Stimulated activated CD8-positive, alpha-beta memory T cell treated with anti-CD3 and anti-CD28 coated beads, Interleukin-4, amount 100 ng/mL, for 24 hours (primary cell): ENCODE data around the gene STX1B.
A peak's percentile ranks its signal among the peaks of the same experiment; 100 is the strongest.
"Not testable (repeated sequence)": the region's sequence is repeated elsewhere in the genome, so short reads cannot be mapped to it uniquely, and the experiment has no call there.

Experiments
- DNase-seq: peaks from one replicate; pipeline ENCODE4 v3.0.0-alpha.2; 2020; ENCODE audit warnings: low read depth

Gene STX1B

DNA sequence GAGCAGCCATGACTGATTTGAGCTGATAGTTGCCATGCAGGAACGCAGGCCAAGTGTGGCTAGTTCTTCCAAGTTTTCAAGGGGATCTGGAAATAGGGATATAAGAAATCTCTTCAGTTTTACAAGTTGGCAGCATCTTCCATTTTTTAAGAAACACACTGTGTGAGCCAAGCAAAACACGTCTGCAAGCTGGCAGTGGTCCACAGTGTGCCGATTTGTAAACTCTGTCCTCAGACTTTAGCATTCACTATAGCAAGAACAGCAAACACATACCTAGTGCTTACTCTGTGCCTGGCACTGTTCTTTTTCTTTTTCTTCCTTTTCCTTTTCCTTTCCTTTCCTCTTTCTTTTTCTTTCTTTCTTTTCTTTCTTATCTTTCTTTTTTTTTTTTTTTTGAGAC, 58.7 kb downstream of the STX1B start:
- no peak for DNase-seq

DNA sequence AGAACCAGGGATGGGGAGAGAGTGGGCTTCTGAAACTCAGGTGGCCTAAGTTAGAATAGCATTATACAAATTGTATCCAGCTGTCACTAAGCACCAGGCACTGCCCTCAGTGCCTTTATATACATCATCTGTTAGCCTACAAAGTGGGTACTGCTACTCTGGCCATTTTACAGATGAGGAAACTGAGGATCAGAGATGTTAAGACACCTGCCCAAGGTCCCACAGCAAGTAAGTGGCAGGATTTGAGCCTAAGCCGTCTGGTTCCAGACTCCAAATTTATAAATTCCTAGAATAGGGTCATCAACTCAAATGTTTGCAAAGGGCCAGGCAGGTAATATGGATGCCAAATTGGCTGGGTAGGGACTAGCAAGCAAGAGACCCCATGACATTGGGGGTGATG, 59.2 kb downstream of the STX1B start:
- DNase-seq, result no peak

DNA sequence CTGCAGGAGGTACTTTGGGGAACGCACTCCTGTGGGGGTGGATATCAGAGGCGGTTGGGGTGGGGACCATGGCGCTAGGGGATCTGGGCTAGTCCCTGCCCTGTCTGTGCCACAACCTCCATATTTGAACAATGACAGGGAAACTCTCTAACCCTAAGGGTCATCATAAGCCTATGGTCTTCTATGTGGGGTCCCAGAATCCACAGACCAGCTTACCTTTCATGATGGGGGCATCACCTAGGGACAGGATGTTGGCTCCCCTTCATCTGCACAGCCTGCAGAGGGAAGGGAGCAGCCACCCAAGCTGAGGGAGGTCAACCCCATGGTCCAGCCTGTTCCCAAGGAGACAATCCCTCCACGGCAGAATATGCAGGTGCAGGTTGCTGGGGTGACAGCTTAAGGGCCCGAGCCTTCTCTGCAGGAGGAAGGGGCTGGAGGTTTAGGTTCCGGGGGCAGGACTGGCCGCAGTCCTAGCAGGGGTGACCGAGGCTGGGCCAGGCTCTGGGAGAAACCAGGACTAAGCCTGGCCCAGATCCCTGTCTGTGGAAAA, 59.8 kb downstream of the STX1B start:
- DNase-seq, result no peak

DNA sequence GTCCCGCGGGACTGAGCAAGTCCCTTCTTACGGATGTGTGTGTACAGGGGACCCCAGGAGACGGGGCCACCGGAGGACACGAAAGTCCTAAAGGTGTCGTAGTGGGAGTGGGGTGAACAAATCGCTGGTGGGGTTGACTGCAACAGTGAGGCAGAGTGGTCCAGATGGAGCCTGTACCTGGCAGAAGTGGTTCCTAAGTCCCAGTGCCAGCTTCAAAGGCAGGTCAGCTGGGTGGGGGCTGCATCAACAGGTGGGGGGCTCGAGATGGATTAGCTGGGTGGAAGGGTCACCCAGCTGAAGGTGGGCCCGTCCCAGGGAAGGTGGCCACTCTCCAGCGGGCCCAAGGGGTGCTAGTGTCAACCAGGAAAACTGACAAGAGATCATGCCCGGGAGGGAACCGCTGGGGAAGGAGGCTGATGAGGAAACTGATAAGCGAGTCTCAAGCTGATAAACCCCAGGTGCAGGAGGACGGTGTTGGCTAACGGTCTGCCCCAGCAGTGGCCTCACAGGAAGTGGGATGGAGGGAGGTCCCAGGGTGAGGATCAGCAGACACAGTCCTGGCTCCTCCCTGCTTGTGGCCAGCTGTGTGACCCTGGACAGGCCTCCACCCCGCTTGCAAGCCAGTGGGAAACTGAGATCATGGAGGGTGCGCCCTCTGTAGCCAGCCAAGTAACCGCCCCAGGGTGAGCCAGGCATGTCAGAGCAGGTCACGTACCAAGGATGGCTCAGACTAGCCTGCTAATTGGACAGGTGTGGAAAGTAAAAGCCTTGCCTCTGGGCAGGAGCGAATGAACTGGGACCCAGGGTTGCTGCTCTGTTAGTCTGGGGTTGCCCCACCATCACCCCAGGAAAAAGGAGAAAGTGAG, 60.6 kb downstream of the STX1B start:
- no peak for DNase-seq

DNA sequence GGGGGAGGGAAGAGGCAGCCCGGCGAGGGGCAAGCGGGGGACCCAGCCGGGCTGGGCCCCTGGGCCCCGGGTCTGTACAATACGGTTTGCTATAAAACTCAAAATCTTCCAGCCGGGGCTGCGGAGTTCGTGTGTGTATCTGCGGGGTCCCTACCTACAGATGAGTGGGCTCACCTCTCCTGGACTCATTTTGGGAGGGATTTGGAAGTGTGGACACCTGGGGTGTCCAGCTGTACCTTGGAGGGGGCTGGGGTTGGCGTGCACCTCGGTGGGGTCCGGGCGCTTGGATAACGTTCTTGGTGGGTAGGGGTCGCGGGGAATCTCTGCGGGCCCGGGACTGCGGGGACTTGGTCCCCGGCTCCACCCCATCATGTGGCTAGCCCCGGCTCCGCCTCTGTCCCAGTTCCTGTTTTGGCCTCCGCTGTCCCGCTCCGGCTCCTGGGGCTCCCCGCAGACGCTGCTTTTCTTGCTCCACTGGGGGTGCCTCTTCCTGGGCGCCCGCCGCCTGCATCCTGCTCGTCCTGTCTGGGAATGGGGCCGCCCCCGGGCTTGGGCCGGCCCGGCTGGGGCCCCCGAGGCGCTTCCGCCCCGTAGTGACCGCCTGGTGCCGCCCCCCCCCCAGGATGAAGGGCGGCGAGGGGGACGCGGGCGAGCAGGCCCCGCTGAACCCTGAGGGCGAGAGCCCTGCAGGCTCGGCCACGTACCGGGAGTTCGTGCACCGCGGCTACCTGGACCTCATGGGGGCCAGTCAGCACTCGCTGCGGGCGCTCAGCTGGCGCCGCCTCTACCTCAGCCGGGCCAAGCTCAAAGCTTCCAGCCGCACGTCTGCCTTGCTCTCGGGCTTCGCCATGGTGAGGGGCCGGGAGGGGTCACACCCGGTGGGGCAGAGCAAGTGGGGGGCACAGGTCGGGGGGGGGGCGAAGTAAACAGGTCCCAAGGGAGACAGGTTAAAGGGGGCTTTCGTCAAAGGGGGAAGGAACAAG, 61.5 kb downstream of the STX1B start, which contains the start of gene ORAI3:
Gene ORAI3 (plus strand): TSS at position 402 of the 983 bp plus-strand sequence. CDS start 222 bp downstream, at position 624.
- DNase-seq, result no peak

DNA sequence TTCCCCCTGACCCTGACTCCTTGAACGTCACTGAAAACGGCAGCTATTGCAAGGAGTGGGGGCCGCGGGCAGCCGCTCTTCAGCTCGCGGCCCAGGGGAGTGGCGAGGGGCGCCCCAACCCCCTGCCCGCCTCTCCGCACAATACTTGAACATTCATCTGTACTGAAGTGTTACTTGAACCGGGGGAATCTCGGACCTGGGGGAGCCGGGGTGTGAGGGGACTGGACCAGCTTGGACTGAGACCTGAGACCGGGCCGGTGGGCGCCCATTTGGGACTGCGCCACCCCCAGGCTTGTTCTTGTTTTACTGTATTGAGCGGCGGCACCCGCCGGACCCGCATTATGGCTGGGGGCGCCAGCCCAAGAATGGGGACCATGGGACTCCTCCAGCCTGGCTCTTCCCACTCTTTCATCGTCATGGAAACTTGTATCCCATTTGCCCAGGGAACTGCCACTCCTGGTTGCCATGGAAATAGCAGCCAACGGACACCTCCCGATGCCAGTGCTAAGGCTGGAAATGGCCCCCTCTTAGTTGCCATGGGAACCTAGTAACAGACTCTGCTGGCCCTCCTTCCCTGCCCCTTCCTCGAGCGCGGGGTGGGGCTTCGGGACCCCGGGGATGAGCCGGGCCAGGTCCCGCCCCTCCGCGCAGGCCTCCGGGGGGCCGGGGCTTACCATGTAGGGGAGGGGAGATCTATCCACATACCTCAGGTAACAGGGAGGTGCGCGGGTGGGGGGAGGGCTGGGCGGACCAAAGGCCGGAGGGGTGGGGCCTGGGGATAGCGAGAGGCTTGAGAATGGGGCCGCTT, 62.4 kb downstream of the STX1B start:
- no peak for DNase-seq

DNA sequence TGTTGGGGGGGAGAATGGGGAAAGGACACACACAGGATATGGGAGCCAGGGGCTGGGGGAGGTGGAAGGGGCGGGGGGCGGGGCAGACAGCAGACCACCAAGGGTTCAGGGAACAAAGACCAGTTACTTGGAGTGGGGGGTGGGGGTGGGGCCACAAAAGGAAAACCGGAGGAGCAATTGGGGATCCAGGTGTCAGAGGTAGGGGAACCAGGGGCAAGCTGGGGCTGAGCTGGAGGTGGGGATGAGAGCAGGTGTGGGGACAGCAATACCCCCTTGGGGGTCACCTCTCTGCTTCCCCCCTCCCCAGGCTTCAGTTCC, 62.9 kb downstream of the STX1B start:
- no peak for DNase-seq

DNA sequence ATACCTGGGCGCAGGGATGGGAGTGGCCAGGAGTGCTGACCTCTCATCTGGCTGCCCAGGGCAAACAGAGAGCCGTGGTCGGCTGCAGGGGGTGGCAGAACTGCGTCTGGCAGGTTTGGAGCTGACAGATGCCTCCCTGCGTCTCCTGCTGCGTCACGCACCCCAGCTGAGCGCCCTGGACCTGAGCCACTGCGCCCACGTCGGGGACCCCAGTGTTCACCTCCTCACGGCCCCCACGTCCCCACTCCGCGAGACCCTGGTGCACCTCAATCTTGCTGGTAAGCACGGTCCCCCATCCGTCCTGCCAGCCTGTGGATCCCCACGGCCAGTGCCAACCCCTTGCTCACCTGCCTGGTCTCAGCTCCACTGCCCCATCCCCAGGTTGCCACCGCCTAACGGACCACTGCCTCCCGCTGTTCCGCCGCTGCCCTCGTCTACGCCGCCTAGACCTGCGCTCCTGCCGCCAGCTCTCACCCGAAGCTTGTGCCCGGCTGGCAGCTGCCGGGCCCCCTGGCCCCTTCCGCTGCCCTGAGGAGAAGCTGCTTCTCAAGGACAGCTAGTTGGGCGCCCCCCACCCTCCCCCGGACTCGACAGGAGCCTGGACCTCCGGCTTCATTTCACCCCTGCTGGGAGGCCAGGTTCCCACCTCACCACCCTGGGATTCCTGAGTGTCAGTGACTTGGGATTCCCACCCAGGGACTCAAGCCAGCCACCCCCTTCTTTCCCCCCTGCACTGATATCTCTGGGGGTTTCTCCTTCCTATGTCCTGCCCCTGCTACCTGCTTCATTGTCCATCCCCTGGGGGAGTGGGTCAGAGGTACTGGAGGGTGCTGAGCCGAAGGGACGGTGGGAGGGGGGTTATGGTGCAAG, 63.5 kb downstream of the STX1B start:
- DNase-seq, result no peak

DNA sequence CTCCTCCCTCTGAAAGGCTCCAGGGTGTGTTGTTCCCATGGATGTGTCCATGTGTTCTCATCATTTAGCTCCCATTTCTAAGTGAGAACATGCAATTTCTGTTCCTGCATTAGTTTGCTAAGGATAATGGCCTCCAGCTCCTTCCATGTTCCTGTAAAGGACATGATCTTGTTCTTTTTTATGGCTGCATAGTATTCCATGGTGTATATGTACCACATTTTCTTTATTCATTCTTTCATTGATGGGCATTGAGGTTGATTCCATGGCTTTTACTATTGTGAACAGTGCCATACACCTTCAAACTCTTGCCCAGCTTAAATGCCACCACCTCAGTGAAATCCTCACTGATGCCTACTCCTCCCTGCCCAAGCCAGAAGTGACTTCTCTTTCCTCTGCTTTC, 66.1 kb downstream of the STX1B start:
- DNase-seq, result no peak

DNA sequence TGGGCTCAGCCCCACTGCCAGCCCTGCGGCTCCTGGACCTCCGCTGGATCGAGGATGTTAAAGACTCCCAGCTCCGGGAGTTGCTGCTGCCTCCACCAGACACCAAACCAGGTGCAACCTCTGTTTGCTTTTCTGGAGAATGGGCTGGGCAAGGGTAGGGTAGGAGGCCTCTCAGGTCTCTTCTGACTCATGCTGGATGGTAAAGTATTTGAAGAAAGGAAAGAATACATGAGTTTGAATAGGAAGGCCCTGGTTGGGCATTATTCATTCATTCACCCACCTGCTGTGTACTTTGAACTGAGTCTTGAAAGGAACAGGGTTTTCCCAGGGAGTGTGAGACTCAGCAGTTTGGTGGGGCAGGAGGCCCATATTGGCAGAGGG, 68.0 kb downstream of the STX1B start:
- DNase-seq, result no peak

DNA sequence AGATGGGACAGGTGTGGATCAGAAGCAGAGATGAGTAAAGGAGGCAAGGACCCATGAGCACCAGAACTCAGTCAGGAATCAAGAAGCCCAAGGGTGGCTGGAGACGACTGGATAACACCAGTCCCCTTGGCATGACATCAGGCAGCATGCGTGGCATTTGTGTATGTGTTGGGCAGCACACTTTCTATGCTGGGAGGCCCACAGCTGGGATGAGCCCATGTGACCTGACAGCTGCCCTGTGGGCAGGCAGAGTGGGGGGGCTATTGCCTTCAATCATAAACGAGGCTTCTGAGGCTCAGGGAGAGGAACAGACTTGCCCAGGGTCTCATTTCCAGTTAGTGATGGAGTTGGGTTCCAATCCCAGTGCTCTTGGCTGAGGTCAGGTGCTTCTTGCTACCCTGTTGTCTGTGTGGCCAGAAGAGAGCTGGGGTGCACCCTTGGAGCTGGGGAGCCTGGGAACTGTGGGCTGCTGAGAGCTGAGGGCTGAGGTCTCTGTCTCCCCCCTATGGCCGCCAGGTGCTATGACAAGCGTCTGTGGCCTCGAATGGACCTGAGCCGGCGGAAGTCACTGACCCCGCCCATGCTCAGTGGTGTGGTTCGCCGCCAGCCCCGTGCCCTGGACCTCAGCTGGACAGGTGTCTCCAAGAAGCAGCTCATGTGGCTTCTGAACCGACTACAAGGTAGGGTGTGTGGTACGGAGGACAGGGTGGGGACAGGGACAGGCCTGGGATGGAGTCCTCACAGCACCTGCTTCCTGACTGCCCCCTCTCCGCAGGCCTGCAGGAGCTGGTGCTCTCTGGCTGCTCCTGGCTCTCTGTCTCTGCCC, 68.6 kb downstream of the STX1B start:
- DNase-seq, result peak; percentile 51

DNA sequence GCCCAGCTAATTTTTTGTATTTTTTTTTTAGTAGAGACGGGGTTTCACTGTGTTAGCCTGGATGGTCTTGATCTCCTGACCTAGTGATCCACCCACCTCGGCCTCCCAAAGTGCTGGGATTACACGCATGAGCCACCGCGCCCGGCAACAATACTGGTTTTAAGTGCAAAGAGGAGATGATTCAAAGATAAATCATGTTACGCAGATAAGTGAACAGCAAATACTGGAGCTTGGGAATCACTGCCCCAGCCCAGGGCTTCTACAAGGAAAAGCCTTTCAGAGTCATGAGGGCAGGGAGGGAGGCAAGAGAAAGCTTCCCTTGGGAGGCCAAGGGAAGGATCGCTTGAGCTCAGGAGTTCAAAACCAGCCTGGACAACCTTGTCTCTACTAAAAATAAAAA, 70.9 kb downstream of the STX1B start:
- DNase-seq, result not testable (repeated sequence)
